Activated CD8-positive, alpha-beta T cell treated with anti-CD3 and anti-CD28 coated beads, Interleukin-2, amount 10 ng/mL, durations not matched to agents 7 days and 5 days (primary cell): ENCODE data around the gene RANBP9. TPM values are rescaled to one million over a fixed set of nuclear protein-coding genes. Genes with fewer than 3 reads are reported as not detected.

Experiments
- ATAC-seq: fragments of 150-1000 bp; cut with Tn5 transposase; one replicate; pipeline ENCODE4 v1.10.0; 2021; ENCODE audit warnings: moderate library complexity
- CTCF ChIA-PET: fragments of 350-600 bp; sonication (Branson Sonifier 250); formaldehyde crosslinking; loops from one replicate; lab custom pipeline; 2021; ENCODE audit warnings: antibody characterized with exemption; lab: Charles Lee
- POLR2A ChIA-PET: fragments of 350-600 bp; sonication (Branson Sonifier 250); formaldehyde crosslinking; loops from one replicate; lab custom pipeline; 2021; ENCODE audit warnings: antibody characterized with exemption; lab: Charles Lee
- DNase-seq: peaks from one replicate; pipeline ENCODE4 v3.0.0-alpha.2; 2020
- H3K27ac Mint-ChIP-seq: one replicate; pipeline ENCODE4 v1.8.0; 2021; ENCODE audit warnings: mild to moderate bottlenecking, mixed read lengths
- H3K27me3 Mint-ChIP-seq: one replicate; pipeline ENCODE4 v1.8.0; 2021; ENCODE audit warnings: low read depth, mixed read lengths
- H3K36me3 Mint-ChIP-seq: one replicate; pipeline ENCODE4 v1.8.0; 2021; ENCODE audit warnings: low read depth, mixed read lengths
- H3K4me1 Mint-ChIP-seq: one replicate; pipeline ENCODE4 v1.8.0; 2021; ENCODE audit warnings: low read depth, mixed read lengths
- H3K4me3 Mint-ChIP-seq: one replicate; pipeline ENCODE4 v1.8.0; 2021; ENCODE audit warnings: mild to moderate bottlenecking, mixed read lengths
- H3K9me3 Mint-ChIP-seq: one replicate; pipeline ENCODE4 v1.8.0; 2022; ENCODE audit warnings: mixed read lengths; ENCODE audit not compliant: insufficient read depth
- total RNA-seq, 2 experiments: library from RNA; stranded (reverse); gene quantifications; one replicate each; pipeline ENCODE4 v1.2.3, GENCODE V29; 2021

The RANBP9 gene
- total RNA-seq, 2 experiments from 2014 or later: 50.0 to 53.4 TPM

- Mint-ChIP-seq H3K4me1 (peaks cover 20% of the 10 kb centered on the region), H3K9me3 (peaks cover 6% of the 10 kb centered on the region), H3K27ac (no peak overlapping the region), H3K4me3 (peak overlapping the region; percentile 12), H3K36me3 (peaks cover 11% of the 10 kb centered on the region), H3K27me3 (no peaks in the 10 kb centered on the region)
- no peak for ATAC-seq
- no peak for DNase-seq
- ChIA-PET POLR2A (interaction anchor here (2.1 kb wide), 1 partner anchor 39 kb away, joined by 31 read pairs; the partner anchor contains the start of gene NOL7), CTCF (interaction anchor here (0.8 to 5.7 kb wide), 18 partner anchors 15 to 246 kb away, joined by 3 to 81 read pairs (median 10); partner anchors contain the start of genes NOL7 and TBC1D7)
These were observed 135.6 kb downstream of the RANBP9 start for GRCh38 chr6:13576017-13576416.

- Mint-ChIP-seq H3K27ac (peak overlapping the region; percentile 98), H3K4me3 (peak overlapping the region; percentile 93), H3K36me3 (peaks cover 11% of the 10 kb centered on the region), H3K27me3 (no peaks in the 10 kb centered on the region), H3K9me3 (peaks cover 6% of the 10 kb centered on the region), H3K4me1 (peaks cover 20% of the 10 kb centered on the region)
- ChIA-PET POLR2A (interaction anchor here (0.7 to 2.1 kb wide), 16 partner anchors 12 to 491 kb away, joined by 3 to 31 read pairs (median 4); partner anchors contain the start of genes NOL7 and TBC1D7), CTCF (interaction anchor here (0.5 to 5.7 kb wide), 65 partner anchors 8 to 492 kb away, joined by 3 to 81 read pairs (median 5); partner anchors contain the start of genes GFOD1, NOL7 and TBC1D7)
- ATAC-seq (no peak), DNase-seq (no peak)
These were observed 136.3 kb downstream of the RANBP9 start for GRCh38 chr6:13575377-13575775.

GRCh38 chr6:13574571-13575376, 136.9 kb downstream of the RANBP9 start, which contains the start of gene SIRT5:
Gene SIRT5, plus strand, starts transcription at chr6:13574601. Its CDS starts 9,510 bp downstream, at chr6:13584111.
- ChIA-PET POLR2A (interaction anchor here (0.7 to 2.1 kb wide), 22 partner anchors 8 to 492 kb away, joined by 3 to 31 read pairs (median 4); partner anchors contain the start of genes NOL7, RANBP9 and TBC1D7), CTCF (interaction anchor here (0.5 to 5.7 kb wide), 74 partner anchors 9 to 611 kb away, joined by 3 to 81 read pairs (median 4); partner anchors contain the start of genes GFOD1, NOL7 and TBC1D7)
- peak; percentile 91 for DNase-seq
- no peaks in the 10 kb centered on the region for H3K27me3 Mint-ChIP-seq
- H3K9me3 Mint-ChIP-seq: peaks cover 6% of the 10 kb centered on the region
- peak; percentile 72 for ATAC-seq
- peaks cover 20% of the 10 kb centered on the region for H3K4me1 Mint-ChIP-seq
- H3K36me3 Mint-ChIP-seq: peaks cover 11% of the 10 kb centered on the region
- peak within 1 kb of the TSS; percentile 98 for H3K27ac Mint-ChIP-seq
- peak within 1 kb of the TSS; percentile 93 for H3K4me3 Mint-ChIP-seq

GRCh38 chr6:13574149-13574570, 137.5 kb downstream of the RANBP9 start:
- peak overlapping the region; percentile 98 for H3K27ac Mint-ChIP-seq
- POLR2A ChIA-PET: interaction anchor here (0.7 to 2.1 kb wide), 15 partner anchors 8 to 272 kb away, joined by 3 to 31 read pairs (median 4); partner anchors contain the start of genes NOL7, RANBP9 and TBC1D7

GRCh38 chr6:13573669-13574110, 137.9 kb downstream of the RANBP9 start:
- Mint-ChIP-seq H3K27ac (peak overlapping the region; percentile 98), H3K9me3 (peaks cover 6% of the 10 kb centered on the region), H3K27me3 (peaks cover 6% of the 10 kb centered on the region), H3K36me3 (peaks cover 8% of the 10 kb centered on the region), H3K4me1 (peaks cover 20% of the 10 kb centered on the region), H3K4me3 (peak overlapping the region; percentile 93)
- ChIA-PET CTCF (interaction anchor here (1.1 to 5.7 kb wide), 13 partner anchors 13 to 244 kb away, joined by 3 to 81 read pairs (median 10); partner anchors contain the start of genes GFOD1, NOL7 and TBC1D7), POLR2A (interaction anchor here (0.8 to 2.1 kb wide), 4 partner anchors 41 to 269 kb away, joined by 3 to 31 read pairs (median 10); partner anchors contain the start of genes NOL7 and TBC1D7)
- DNase-seq (no peak), ATAC-seq (no peak)

More at GRCh38 chr6:13574149-13574570, 137.5 kb downstream of the RANBP9 start:
- peaks cover 2% of the 10 kb centered on the region for H3K27me3 Mint-ChIP-seq
- peaks cover 6% of the 10 kb centered on the region for H3K9me3 Mint-ChIP-seq
- CTCF ChIA-PET: interaction anchor here (0.7 to 5.7 kb wide), 51 partner anchors 9 to 610 kb away, joined by 3 to 81 read pairs (median 5); partner anchors contain the start of genes GFOD1, NOL7 and TBC1D7
- ATAC-seq (peak; percentile 81), DNase-seq (peak; percentile 94)
- H3K36me3 Mint-ChIP-seq: peaks cover 11% of the 10 kb centered on the region
- peak overlapping the region; percentile 93 for H3K4me3 Mint-ChIP-seq
- peaks cover 20% of the 10 kb centered on the region for H3K4me1 Mint-ChIP-seq

- ChIA-PET CTCF (interaction anchor here (0.6 to 5.7 kb wide), 11 partner anchors 13 to 298 kb away, joined by 3 to 81 read pairs (median 6); partner anchors contain the start of genes GFOD1, NOL7 and TBC1D7), POLR2A (interaction anchor here (0.7 to 0.8 kb wide), 3 partner anchors 244 to 1724 kb away, joined by 3 read pairs; partner anchors contain the start of gene TBC1D7)
These were observed 138.5 kb downstream of the RANBP9 start for GRCh38 chr6:13572951-13573654.

GRCh38 chr6:13572240-13572639, 139.4 kb downstream of the RANBP9 start:
- ChIA-PET CTCF (interaction anchor here (1.2 to 5.7 kb wide), 4 partner anchors 12 to 297 kb away, joined by 4 to 81 read pairs (median 60); partner anchors contain the start of genes NOL7 and TBC1D7), POLR2A (interaction anchor here (0.7 kb wide), 2 partner anchors 243 to 1725 kb away, joined by 3 read pairs; no protein-coding TSS in a partner anchor)
- Mint-ChIP-seq H3K27me3 (peaks cover 13% of the 10 kb centered on the region), H3K27ac (peak overlapping the region; percentile 5), H3K4me3 (no peak overlapping the region), H3K4me1 (peaks cover 20% of the 10 kb centered on the region), H3K36me3 (peaks cover 2% of the 10 kb centered on the region), H3K9me3 (no peaks in the 10 kb centered on the region)
- DNase-seq (no peak), ATAC-seq (no peak)

More at GRCh38 chr6:13572951-13573654, 138.5 kb downstream of the RANBP9 start:
- H3K27ac Mint-ChIP-seq: peak overlapping the region; percentile 98
- no peak for DNase-seq
- H3K4me3 Mint-ChIP-seq: peak overlapping the region; percentile 93
- no peak for ATAC-seq
- peaks cover 7% of the 10 kb centered on the region for H3K36me3 Mint-ChIP-seq
- H3K9me3 Mint-ChIP-seq: peaks cover 5% of the 10 kb centered on the region
- peaks cover 9% of the 10 kb centered on the region for H3K27me3 Mint-ChIP-seq
- peaks cover 20% of the 10 kb centered on the region for H3K4me1 Mint-ChIP-seq

Other genes with a start within 250 kb of the RANBP9 start
- gene GFOD1, start 224.2 kb downstream of the RANBP9 start, total RNA-seq: 1 to 10 TPM; 8.0 to 8.7 TPM
- gene SIRT5, start 137.2 kb downstream of the RANBP9 start, total RNA-seq: 10 to 100 TPM in 1 of 2 experiments, 1 to 10 TPM in 1; 9.2 to 12.1 TPM
- gene NOL7, start 96.5 kb downstream of the RANBP9 start, total RNA-seq: 10 to 100 TPM; 67.3 to 71.6 TPM
- 10 to 100 TPM; 29.7 to 30.3 TPM for gene MCUR1, start 102.7 kb upstream of the RANBP9 start, total RNA-seq
- not detected for gene RNF182, start 213.1 kb upstream of the RANBP9 start, total RNA-seq